WTC11 (cell line): ENCODE results near the gene SEL1L.

Experiments
- ATF1 ChIP-seq: sonication (generic); formaldehyde crosslinking; IDR thresholded peaks from 2 replicates; pipeline ENCODE4 v1.8.1; 2023; ENCODE audit warnings: mild to moderate bottlenecking, moderate library complexity, missing genetic modification reagents
- ATF6 ChIP-seq: sonication (generic); formaldehyde crosslinking; IDR thresholded peaks from 2 replicates; pipeline ENCODE4 v1.8.1; 2023; ENCODE audit warnings: mild to moderate bottlenecking, missing genetic modification reagents
- CTCF ChIP-seq: fragments of 200-600 bp; IDR thresholded peaks from 2 replicates; pipeline ENCODE4 v1.8.0; 2022; ENCODE audit warnings: antibody characterized with exemption
- SMAD4 ChIP-seq: sonication (generic); formaldehyde crosslinking; IDR thresholded peaks from 2 replicates; pipeline ENCODE4 v1.8.0; 2022; ENCODE audit warnings: mild to moderate bottlenecking, missing genetic modification reagents
- SP1 ChIP-seq: sonication (generic); formaldehyde crosslinking; conservative IDR thresholded peaks from 2 replicates; pipeline ENCODE4 v1.8.1; 2022; ENCODE audit warnings: missing genetic modification reagents
- USF2 ChIP-seq: sonication (generic); formaldehyde crosslinking; IDR thresholded peaks from 2 replicates; pipeline ENCODE4 v1.8.1; 2023; ENCODE audit warnings: mild to moderate bottlenecking, missing genetic modification reagents, moderate library complexity
- ZNF219 ChIP-seq: sonication (generic); formaldehyde crosslinking; IDR thresholded peaks from 2 replicates; pipeline ENCODE4 v1.8.0; 2023; ENCODE audit warnings: missing genetic modification reagents, mild to moderate bottlenecking, borderline replicate concordance

GRCh38 chr14:81523016-81523415 is 10.6 kb downstream of the SEL1L start:
- no peak for TF ChIP-seq CTCF
- no peak for TF ChIP-seq USF2 (CRISPR knock-in tag)
- no peak for TF ChIP-seq ATF1
- no peak for TF ChIP-seq SMAD4
- TF ChIP-seq ATF6 (CRISPR knock-in tag), result no peak
- TF ChIP-seq SP1 (CRISPR knock-in tag), result no peak
- TF ChIP-seq ZNF219, result no peak
